Colonic mucosa (tissue), 4 donors: ENCODE results near the gene SUSD1. TPM values are rescaled to one million over a fixed set of nuclear protein-coding genes. Genes with fewer than 3 reads are reported as not detected.

Experiments used
- DNase-seq: peaks from one replicate; pipeline ENCODE4 v3.0.0-alpha.2; 2020
- H3K27ac ChIP-seq: fragments of 200-600 bp; one replicate; pipeline ENCODE4 v1.8.0; 2021
- H3K27me3 ChIP-seq: fragments of 200-600 bp; one replicate; pipeline ENCODE4 v1.8.0; 2021
- H3K36me3 ChIP-seq: fragments of 200-600 bp; one replicate; pipeline ENCODE4 v1.8.0; 2021
- H3K4me1 ChIP-seq: fragments of 200-600 bp; one replicate; pipeline ENCODE4 v1.8.0; 2021; ENCODE audit warnings: mild to moderate bottlenecking
- H3K4me3 ChIP-seq: fragments of 200-600 bp; one replicate; pipeline ENCODE4 v1.8.0; 2021
- H3K9ac ChIP-seq, 2 donors: one replicate each; pipeline ENCODE4 v1.7.0; 2013; ENCODE audit warnings: control low read depth in 2 of 2, low read depth in 2 of 2, low read length in 2 of 2
- H3K9me3 ChIP-seq: fragments of 200-600 bp; one replicate; pipeline ENCODE4 v1.8.0; 2021
- intact Hi-C: fragments of 100-400 bp; cut with DNase I; formaldehyde crosslinking; loops from one replicate; pipeline ENCODE4 v1.14.1; 2022
- total RNA-seq, 2 donors: library from RNA; stranded (reverse); fragmentation: NEBNext Ultra II Directional in 1 of 2; extraction: Animal tissue kit (Norgen Biotek cat#: 25700) in 1 of 2; gene quantifications; one replicate each; pipeline ENCODE4 v1.2.1, GENCODE V29; 2021
- TF ChIP-seq, protein P1 (sequence below): fragments of 200-600 bp; IDR thresholded peaks from one replicate; pipeline ENCODE4 v1.8.0; 2022; ENCODE audit warnings: antibody characterized with exemption, mild to moderate bottlenecking
- donor health status: healthy.
- donor health status: DM: no; HTN: no; CAD: no.
- donor health status: DM: no; HTN: no; CAD: no.

Gene SUSD1
- total RNA-seq, 2 donors from 2014 or later: 23.3 to 25.1 TPM

DNA sequence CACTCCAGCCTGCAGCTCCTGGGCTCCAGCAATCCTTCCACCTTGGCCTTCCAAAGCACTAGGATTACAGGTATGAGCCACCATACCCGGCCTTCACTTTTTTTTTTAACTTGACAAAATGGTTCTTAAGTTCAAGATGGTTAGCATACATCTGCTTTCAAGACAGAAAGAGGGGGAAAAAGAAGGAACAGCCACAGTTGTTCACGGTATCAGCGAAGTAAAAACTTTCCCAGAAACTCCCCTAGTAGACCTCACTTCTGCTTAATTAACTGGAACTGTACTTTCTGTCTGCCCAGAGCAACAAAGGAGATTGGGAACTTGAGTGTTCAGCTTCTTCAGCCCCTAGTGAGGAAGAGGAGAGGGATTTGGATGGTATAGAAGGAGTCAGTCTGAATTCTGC lies 161.8 kb downstream of the SUSD1 start:
- intact Hi-C loops: no loop called here
- Histone ChIP-seq H3K36me3 (no peaks in the 10 kb centered on the region), H3K9ac (no peak overlapping the region), H3K4me3 (no peak overlapping the region), H3K27me3 (no peaks in the 10 kb centered on the region), H3K27ac (peak overlapping the region; percentile 70), H3K9me3 (no peaks in the 10 kb centered on the region), H3K4me1 (peaks cover 4% of the 10 kb centered on the region)
- no peak for DNase-seq
- TF ChIP-seq, protein P1, sequence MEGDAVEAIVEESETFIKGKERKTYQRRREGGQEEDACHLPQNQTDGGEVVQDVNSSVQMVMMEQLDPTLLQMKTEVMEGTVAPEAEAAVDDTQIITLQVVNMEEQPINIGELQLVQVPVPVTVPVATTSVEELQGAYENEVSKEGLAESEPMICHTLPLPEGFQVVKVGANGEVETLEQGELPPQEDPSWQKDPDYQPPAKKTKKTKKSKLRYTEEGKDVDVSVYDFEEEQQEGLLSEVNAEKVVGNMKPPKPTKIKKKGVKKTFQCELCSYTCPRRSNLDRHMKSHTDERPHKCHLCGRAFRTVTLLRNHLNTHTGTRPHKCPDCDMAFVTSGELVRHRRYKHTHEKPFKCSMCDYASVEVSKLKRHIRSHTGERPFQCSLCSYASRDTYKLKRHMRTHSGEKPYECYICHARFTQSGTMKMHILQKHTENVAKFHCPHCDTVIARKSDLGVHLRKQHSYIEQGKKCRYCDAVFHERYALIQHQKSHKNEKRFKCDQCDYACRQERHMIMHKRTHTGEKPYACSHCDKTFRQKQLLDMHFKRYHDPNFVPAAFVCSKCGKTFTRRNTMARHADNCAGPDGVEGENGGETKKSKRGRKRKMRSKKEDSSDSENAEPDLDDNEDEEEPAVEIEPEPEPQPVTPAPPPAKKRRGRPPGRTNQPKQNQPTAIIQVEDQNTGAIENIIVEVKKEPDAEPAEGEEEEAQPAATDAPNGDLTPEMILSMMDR: no peak

GRCh38 chr9:112012026-112012902 lies 162.8 kb downstream of the SUSD1 start:
- intact Hi-C loops: no loop called here
- H3K9me3 ChIP-seq: no peaks in the 10 kb centered on the region
- peaks cover 4% of the 10 kb centered on the region for H3K4me1 ChIP-seq
- no peaks in the 10 kb centered on the region for H3K36me3 ChIP-seq
- H3K9ac ChIP-seq: peak overlapping the region in 1 of 2 donors; percentile 62
- no peaks in the 10 kb centered on the region for H3K27me3 ChIP-seq
- TF ChIP-seq, protein P1: no peak
- H3K4me3 ChIP-seq: no peak overlapping the region
- DNase-seq: peak; percentile 73
- peak overlapping the region; percentile 70 for H3K27ac ChIP-seq

- Histone ChIP-seq H3K27ac (peak overlapping the region; percentile 70), H3K4me1 (peaks cover 4% of the 10 kb centered on the region), H3K4me3 (no peak overlapping the region), H3K36me3 (no peaks in the 10 kb centered on the region), H3K9ac (no peak overlapping the region), H3K27me3 (no peaks in the 10 kb centered on the region), H3K9me3 (no peaks in the 10 kb centered on the region)
- no peak for DNase-seq
- intact Hi-C loops: no loop called here
- TF ChIP-seq, protein P1: no peak
Observed at GRCh38 chr9:112011051-112011620, 164.0 kb downstream of the SUSD1 start.

DNA sequence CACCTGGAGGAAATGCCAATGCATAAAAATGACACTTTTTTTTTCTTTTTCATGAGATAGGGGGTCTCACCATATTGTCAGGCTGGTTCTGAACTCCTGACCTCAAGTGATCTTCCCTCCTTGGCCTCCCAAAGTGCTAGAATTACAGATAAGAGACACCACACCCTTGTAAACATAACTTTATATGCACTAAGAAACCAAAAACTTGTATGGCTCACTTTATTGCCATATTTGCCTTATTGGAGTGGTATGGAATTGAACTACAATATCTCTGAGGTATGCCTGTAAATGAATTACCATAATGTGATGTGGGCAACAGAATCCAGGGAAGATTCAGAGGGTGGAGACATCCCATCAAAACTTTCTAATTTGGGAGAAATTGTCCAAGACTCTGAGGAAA lies 164.6 kb downstream of the SUSD1 start:
- H3K27ac ChIP-seq: no peak overlapping the region
- H3K9me3 ChIP-seq: no peaks in the 10 kb centered on the region
- H3K27me3 ChIP-seq: no peaks in the 10 kb centered on the region
- no peak overlapping the region for H3K4me3 ChIP-seq
- intact Hi-C loops: no loop called here
- TF ChIP-seq, protein P1: no peak
- peaks cover 4% of the 10 kb centered on the region for H3K4me1 ChIP-seq
- DNase-seq: peak; percentile 19
- no peak overlapping the region for H3K9ac ChIP-seq
- H3K36me3 ChIP-seq: no peaks in the 10 kb centered on the region

DNA sequence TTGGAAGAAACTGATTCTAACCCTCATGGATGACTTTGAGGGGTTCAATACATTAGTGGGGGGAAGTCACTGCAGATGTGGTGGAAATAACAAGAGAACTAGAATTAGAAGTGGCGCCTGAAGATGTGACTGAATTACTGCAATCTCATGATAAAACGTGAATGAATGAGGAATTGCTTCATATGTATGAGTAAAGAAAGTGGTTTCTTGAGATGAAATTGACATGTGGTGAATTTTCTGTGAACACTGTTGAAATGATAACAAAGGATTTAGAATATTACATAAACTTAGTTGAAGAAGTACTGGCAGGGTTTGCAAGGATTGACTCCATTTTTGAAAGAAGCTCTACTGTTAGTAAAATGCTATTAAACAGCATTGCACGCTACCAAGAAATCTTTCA lies 165.4 kb downstream of the SUSD1 start:
- Histone ChIP-seq H3K27ac (no peak overlapping the region), H3K4me1 (peaks cover 4% of the 10 kb centered on the region), H3K9me3 (no peaks in the 10 kb centered on the region), H3K27me3 (no peaks in the 10 kb centered on the region), H3K36me3 (no peaks in the 10 kb centered on the region), H3K4me3 (no peak overlapping the region), H3K9ac (no peak overlapping the region)
- TF ChIP-seq, protein P1: no peak
- no peak for DNase-seq
- intact Hi-C loops: no loop called here
